Natural killer cell (primary cell): ENCODE measurements around the gene LEPROT. TPM values are rescaled to one million over a fixed set of nuclear protein-coding genes. Genes with fewer than 3 reads are reported as not detected.

Source experiments
- ATAC-seq, 3 donors: fragments of 150-1000 bp in 2 of 3; fragments of 200-7000 bp in 1 of 3; cut with Tn5 transposase; 1 replicate in 1 of 3; 2 replicates in 2 of 3; pipeline ENCODE4 v1.10.0; 2021; ENCODE audit warnings: mild to moderate bottlenecking in 2 of 3, moderate library complexity in 2 of 3
- DNase-seq, 2 donors: peaks; one replicate each; pipeline versions ENCODE4 v3.0.0 to v3.0.0-alpha.2; 2013 to 2021; ENCODE audit warnings: mixed read lengths in 1 of 2
- H3K27ac ChIP-seq: one replicate; pipeline ENCODE4 v1.5.1; 2013; ENCODE audit warnings: mild to moderate bottlenecking, low read length
- H3K27me3 ChIP-seq: one replicate; pipeline ENCODE4 v1.6.1; 2013; ENCODE audit warnings: low read length; ENCODE audit not compliant: control insufficient read depth, insufficient read depth
- H3K36me3 ChIP-seq: one replicate; pipeline ENCODE4 v1.6.1; 2013; ENCODE audit warnings: low read length; ENCODE audit not compliant: control insufficient read depth, insufficient read depth
- H3K4me1 ChIP-seq: one replicate; pipeline ENCODE4 v1.6.1; 2013; ENCODE audit warnings: low read length; ENCODE audit not compliant: control insufficient read depth, insufficient read depth
- H3K4me3 ChIP-seq: one replicate; pipeline ENCODE4 v1.5.1; 2013; ENCODE audit warnings: low read length
- H3K9me3 ChIP-seq: one replicate; pipeline ENCODE4 v1.6.1; 2013; ENCODE audit warnings: low read length; ENCODE audit not compliant: control insufficient read depth, insufficient read depth
- H3K27ac Mint-ChIP-seq, 2 donors: one replicate each; pipeline ENCODE4 v1.8.0; 2022; ENCODE audit warnings: mild to moderate bottlenecking in 2 of 2, mixed read lengths in 2 of 2, moderate library complexity in 1 of 2
- H3K27me3 Mint-ChIP-seq, 2 donors: one replicate each; pipeline ENCODE4 v1.8.0; 2022; ENCODE audit warnings: low read depth in 2 of 2, mixed read lengths in 2 of 2
- H3K36me3 Mint-ChIP-seq: one replicate; pipeline ENCODE4 v1.8.0; 2022; ENCODE audit warnings: mixed read lengths
- H3K4me1 Mint-ChIP-seq, 2 donors: one replicate each; pipeline ENCODE4 v1.8.0; 2022; ENCODE audit warnings: mixed read lengths in 2 of 2
- H3K4me3 Mint-ChIP-seq: one replicate; pipeline ENCODE4 v1.8.0; 2022; ENCODE audit warnings: mild to moderate bottlenecking, moderate library complexity, mixed read lengths
- H3K9me3 Mint-ChIP-seq, 2 donors: one replicate each; pipeline ENCODE4 v1.8.0; 2022; ENCODE audit warnings: mixed read lengths in 2 of 2
- CTCF ChIP-seq: fragments of 200-600 bp; IDR thresholded peaks from one replicate; pipeline ENCODE4 v1.8.0; 2022; ENCODE audit warnings: antibody characterized with exemption
- WGBS: methylation state at CpG from one replicate; pipeline ENCODE4 v1.1.7; 2013; ENCODE audit warnings: missing lambda C conversion rate; ENCODE audit not compliant: insufficient coverage; 5-methylcytosine and 5-hydroxymethylcytosine counted together
- intact Hi-C: fragments of 100-400 bp; cut with micrococcal nuclease; formaldehyde crosslinking; loops from one replicate; pipeline ENCODE4 v1.14.2; 2022
- total RNA-seq, 4 donors: library from RNA; stranded (reverse); fragments of 120-200 nt in 1 of 4; gene quantifications; one replicate each; pipeline versions ENCODE4 v1.2.3 to v1.2.4, GENCODE V29; 2013 to 2022

LEPROT gene
- total RNA-seq, 3 donors from 2014 or later (not counting 1 experiment from before 2014, with no cell fraction given) = 18.1 to 33.0 (median 20.3) TPM

GRCh38 chr1:65387821-65388220, 32.6 kb upstream of the LEPROT start:
- Histone ChIP-seq H3K4me1 (no peaks in the 10 kb centered on the region), H3K9me3 (no peaks in the 10 kb centered on the region), H3K27me3 (no peaks in the 10 kb centered on the region), H3K36me3 (no peaks in the 10 kb centered on the region), H3K4me3 (no peak overlapping the region), H3K27ac (no peak overlapping the region)
- intact Hi-C loops = no loop called here
- no peak overlapping the region for H3K4me3 Mint-ChIP-seq
- ATAC-seq (no peak), DNase-seq (no peak)
- H3K36me3 Mint-ChIP-seq = no peaks in the 10 kb centered on the region
- no peaks in the 10 kb centered on the region for H3K4me1 Mint-ChIP-seq
- no peak overlapping the region for H3K27ac Mint-ChIP-seq
- TF ChIP-seq CTCF = no peak
- WGBS = 100% methylated on average over 2 of the region's 2 CpGs
- H3K27me3 Mint-ChIP-seq = peaks cover 4 to 10% of the 10 kb centered on the region in 2 donors
- no peaks in the 10 kb centered on the region for H3K9me3 Mint-ChIP-seq

- no peak overlapping the region for H3K27ac Mint-ChIP-seq
- TF ChIP-seq CTCF = no peak
- no peak for DNase-seq
- H3K36me3 ChIP-seq = no peaks in the 10 kb centered on the region
- no peaks in the 10 kb centered on the region for H3K4me1 ChIP-seq
- no peaks in the 10 kb centered on the region for H3K9me3 Mint-ChIP-seq
- H3K4me3 ChIP-seq = no peak overlapping the region
- no peaks in the 10 kb centered on the region for H3K36me3 Mint-ChIP-seq
- no peaks in the 10 kb centered on the region for H3K9me3 ChIP-seq
- H3K4me1 Mint-ChIP-seq = no peaks in the 10 kb centered on the region
- intact Hi-C loops = no loop called here
- ATAC-seq = no peak
- no peak overlapping the region for H3K27ac ChIP-seq
- 67% methylated on average over 3 of the region's 3 CpGs for WGBS
- H3K4me3 Mint-ChIP-seq = no peak overlapping the region
- H3K27me3 Mint-ChIP-seq = peaks cover 4 to 10% of the 10 kb centered on the region in 2 donors
- H3K27me3 ChIP-seq = no peaks in the 10 kb centered on the region
Measured at GRCh38 chr1:65388908-65389695, 31.4 kb upstream of the LEPROT start.

GRCh38 chr1:65392497-65392896, 28.0 kb upstream of the LEPROT start:
- DNase-seq = no peak
- no peaks in the 10 kb centered on the region for H3K9me3 ChIP-seq
- over 99% methylated on average over 5 of the region's 7 CpGs for WGBS
- H3K4me3 ChIP-seq = no peak overlapping the region
- no peak overlapping the region for H3K27ac Mint-ChIP-seq
- no peak overlapping the region for H3K4me3 Mint-ChIP-seq
- no peaks in the 10 kb centered on the region for H3K9me3 Mint-ChIP-seq
- H3K27me3 ChIP-seq = no peaks in the 10 kb centered on the region
- H3K27me3 Mint-ChIP-seq = peaks cover 6 to 10% of the 10 kb centered on the region in 2 donors
- intact Hi-C loops = no loop called here
- no peak overlapping the region for H3K27ac ChIP-seq
- no peaks in the 10 kb centered on the region for H3K36me3 ChIP-seq
- H3K4me1 Mint-ChIP-seq = no peaks in the 10 kb centered on the region
- H3K36me3 Mint-ChIP-seq = no peaks in the 10 kb centered on the region
- no peak for ATAC-seq
- no peak for TF ChIP-seq CTCF
- H3K4me1 ChIP-seq = no peaks in the 10 kb centered on the region

- DNase-seq = no peak
- Mint-ChIP-seq H3K27ac (no peak overlapping the region), H3K9me3 (no peaks in the 10 kb centered on the region), H3K27me3 (peaks cover 8 to 10% of the 10 kb centered on the region in 2 donors), H3K4me1 (no peaks in the 10 kb centered on the region), H3K36me3 (no peaks in the 10 kb centered on the region), H3K4me3 (no peak overlapping the region)
- H3K36me3 ChIP-seq = no peaks in the 10 kb centered on the region
- no peak for TF ChIP-seq CTCF
- no peaks in the 10 kb centered on the region for H3K27me3 ChIP-seq
- intact Hi-C loops = no loop called here
- no peaks in the 10 kb centered on the region for H3K4me1 ChIP-seq
- WGBS = 79% methylated on average over 2 of the region's 2 CpGs
- no peaks in the 10 kb centered on the region for H3K9me3 ChIP-seq
- no peak overlapping the region for H3K4me3 ChIP-seq
- ATAC-seq = no peak
- no peak overlapping the region for H3K27ac ChIP-seq
Measured at GRCh38 chr1:65393347-65393746, 27.1 kb upstream of the LEPROT start.
